ENCODE data around the gene APOM. TPM values are rescaled to one million over a fixed set of nuclear protein-coding genes. Genes with fewer than 3 reads are reported as not detected.

Gene APOM
- total RNA-seq, 8 experiments from 2014 or later: 2.3 to 6.8 (median 5.3) TPM

DNA sequence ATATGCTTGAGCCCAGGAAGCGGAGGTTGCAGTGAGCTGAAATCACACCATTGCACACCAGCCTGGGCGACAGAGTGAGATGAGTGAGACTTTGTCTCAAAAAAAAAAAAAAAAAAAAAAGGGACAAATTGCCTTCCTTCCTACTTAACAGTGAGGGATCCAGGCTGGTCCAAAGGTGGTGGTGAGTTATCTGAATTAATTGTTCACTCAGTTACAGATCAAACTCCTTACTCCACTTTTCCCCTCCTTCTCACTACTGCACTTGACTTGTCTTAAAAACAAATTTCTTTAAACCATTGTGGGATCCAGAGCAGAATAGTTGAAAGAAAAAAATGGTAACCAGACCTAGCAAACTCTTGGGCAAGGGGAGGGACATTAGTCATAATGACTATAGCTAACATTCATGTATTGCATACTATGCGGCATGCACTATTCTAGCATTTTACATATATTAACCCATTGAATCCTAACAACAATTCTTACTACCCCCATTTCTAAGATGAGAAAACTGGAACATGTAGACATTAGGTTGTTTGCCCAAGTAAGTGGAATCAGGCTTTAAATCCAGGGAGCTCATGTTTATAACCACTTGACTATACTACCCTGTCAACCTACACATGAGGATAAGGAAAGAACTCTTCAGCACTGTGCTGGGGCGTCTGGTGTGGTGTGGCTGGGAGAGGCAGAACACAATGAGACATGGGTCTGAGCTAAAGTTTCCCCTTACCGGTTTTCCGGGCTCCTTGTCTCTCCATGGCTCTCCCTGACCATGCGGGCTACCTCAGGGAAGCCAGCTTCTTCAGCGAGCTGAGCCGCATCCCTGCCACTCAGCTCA, 7.6 kb downstream of the APOM start:
- peak overlapping the region; percentile 93 to 96 for H3K27ac ChIP-seq
- peak overlapping the region; percentile 60 to 93 (median 84) for H3K4me3 ChIP-seq
- peak in 1 of 8 experiments; percentile 0 for ATAC-seq (replicated peaks in 6 of 8)
- H3K4me1 ChIP-seq (replicated peaks in 1 of 2): peaks cover 25 to 34% of the 10 kb centered on the region in 2 donors
- WGBS, 10 experiments: 46 to 100% (median 62%) methylated on average over 1 to 4 of the region's 9 CpGs; no CpG with 5 or more reads in 2 of the 10 experiments
- in situ Hi-C loops (cut with MboI; ENCODE audit: low pct_unique_long_range_greater_than_20kb in 2 of 9, low sequenced_read_pairs in 9 of 9, unreplicated experiment in 9 of 9): loop anchor here in 1 of 9 experiments (25.0 kb wide), 1 partner anchor 174 kb away; the partner anchor contains the start of gene HSPA1B

DNA sequence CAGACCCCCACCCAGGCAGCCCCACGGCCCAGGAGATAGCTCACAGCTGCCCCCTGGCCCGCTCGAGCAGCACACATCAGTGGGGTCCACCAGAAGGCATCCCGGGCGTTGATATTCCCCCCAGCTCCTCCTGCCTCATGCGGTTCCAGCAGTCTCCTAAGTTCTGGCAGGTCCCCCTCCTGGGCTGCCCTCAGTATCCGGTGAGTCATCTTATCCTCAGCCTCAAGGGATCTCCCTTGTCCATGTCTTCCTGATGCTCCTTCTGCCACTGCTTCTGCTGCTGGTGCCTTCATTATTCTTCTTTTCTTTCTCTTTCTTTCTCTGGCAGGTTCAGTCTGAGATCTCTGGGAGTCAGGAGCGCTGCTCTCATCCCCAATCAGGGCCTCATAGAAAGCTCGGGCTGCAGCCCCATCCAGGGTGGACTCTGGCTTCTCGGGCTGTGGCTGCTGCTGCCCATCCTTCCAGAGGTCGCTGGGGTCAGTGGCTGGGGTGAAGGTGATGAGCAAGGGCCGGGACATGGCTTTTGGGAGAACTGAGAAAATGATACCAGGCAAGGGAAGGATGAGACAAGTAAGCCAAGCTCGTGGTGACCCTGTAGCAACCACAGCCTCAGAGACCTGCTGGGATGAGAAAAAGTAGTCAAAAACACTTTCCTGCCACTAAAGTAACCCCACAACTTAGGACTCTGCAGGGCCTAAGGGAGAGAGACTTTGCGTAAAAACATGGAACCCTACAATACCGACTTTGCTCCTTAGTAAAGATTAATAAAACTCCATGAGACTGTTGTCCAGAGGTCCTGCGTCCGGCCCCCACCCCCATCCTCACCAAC, 8.5 kb downstream of the APOM start:
- in situ Hi-C loops (cut with MboI; ENCODE audit: low pct_unique_long_range_greater_than_20kb in 2 of 9, low sequenced_read_pairs in 9 of 9, unreplicated experiment in 9 of 9): loop anchor here in 1 of 9 experiments (25.0 kb wide), 1 partner anchor 173 kb away; the partner anchor contains the start of gene HSPA1B
- peak overlapping the region; percentile 60 to 93 (median 84) for H3K4me3 ChIP-seq
- 0 to 40% (median 14%) methylated on average over 1 to 9 of the region's 17 CpGs; no CpG with 5 or more reads in 2 of the 10 experiments for WGBS, 10 experiments
- H3K27ac ChIP-seq: peak overlapping the region; percentile 93 to 96
- ATAC-seq (replicated peaks in 6 of 8): peak in 5 of 8 experiments; percentile 3 to 14 (median 5)
- H3K4me1 ChIP-seq (replicated peaks in 1 of 2): peaks cover 17 to 26% of the 10 kb centered on the region in 2 donors

DNA sequence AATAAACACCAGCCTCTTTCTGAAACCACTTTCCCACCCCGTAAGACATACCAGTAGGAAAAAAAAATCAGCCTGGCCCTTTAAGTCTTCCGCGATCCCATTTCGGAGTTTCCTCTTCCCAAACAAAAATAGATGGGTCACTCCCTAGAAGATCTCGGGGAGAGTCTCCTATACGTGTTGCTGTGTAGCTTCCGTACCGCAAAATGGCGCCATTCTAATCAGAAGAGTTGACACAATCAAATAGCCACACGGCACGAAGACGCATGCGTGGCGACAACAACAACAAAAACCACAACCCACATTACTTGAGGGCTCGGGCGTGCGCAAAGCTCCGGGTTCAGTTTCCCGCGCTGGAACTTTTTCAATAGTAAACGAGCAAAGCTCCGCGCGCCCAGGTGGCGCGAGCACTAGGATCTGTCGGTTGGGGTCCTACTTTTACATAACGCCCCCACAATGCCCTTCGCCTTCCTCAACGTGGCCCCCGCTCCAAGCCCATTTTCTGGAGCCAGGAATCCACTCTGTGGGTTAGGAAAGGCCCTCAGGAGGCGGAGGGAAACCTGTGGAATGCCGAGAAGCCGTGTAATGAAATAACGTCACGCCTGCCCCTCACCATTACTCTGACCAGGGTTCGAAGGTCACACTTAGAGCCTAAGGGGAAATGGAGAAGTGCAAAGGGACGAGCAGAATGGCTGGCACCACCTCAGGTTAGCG, 9.3 kb downstream of the APOM start, which contains the start of gene GPANK1:
Gene GPANK1, minus strand, starts transcription at position 208 of the 711 bp plus-strand sequence. CDS start 519 bp downstream, outside the sequence.
- in situ Hi-C loops (cut with MboI; ENCODE audit: low pct_unique_long_range_greater_than_20kb in 2 of 9, low sequenced_read_pairs in 9 of 9, unreplicated experiment in 9 of 9): loop anchor here in 1 of 9 experiments (25.0 kb wide), 1 partner anchor 172 kb away; the partner anchor contains the start of gene HSPA1B
- 0 to 3% (median 0%) methylated on average over 6 to 23 of the region's 39 CpGs; no CpG with 5 or more reads in 3 of the 10 experiments for WGBS, 10 experiments
- Histone ChIP-seq H3K4me1 (replicated peaks in 1 of 2) (peaks cover 11 to 19% of the 10 kb centered on the region in 2 donors), H3K4me3 (peak within 1 kb of the TSS; percentile 60 to 93 (median 84)), H3K27ac (peak within 1 kb of the TSS; percentile 93 to 96)
- ATAC-seq (replicated peaks in 6 of 8): peak; percentile 15 to 47 (median 39)

DNA sequence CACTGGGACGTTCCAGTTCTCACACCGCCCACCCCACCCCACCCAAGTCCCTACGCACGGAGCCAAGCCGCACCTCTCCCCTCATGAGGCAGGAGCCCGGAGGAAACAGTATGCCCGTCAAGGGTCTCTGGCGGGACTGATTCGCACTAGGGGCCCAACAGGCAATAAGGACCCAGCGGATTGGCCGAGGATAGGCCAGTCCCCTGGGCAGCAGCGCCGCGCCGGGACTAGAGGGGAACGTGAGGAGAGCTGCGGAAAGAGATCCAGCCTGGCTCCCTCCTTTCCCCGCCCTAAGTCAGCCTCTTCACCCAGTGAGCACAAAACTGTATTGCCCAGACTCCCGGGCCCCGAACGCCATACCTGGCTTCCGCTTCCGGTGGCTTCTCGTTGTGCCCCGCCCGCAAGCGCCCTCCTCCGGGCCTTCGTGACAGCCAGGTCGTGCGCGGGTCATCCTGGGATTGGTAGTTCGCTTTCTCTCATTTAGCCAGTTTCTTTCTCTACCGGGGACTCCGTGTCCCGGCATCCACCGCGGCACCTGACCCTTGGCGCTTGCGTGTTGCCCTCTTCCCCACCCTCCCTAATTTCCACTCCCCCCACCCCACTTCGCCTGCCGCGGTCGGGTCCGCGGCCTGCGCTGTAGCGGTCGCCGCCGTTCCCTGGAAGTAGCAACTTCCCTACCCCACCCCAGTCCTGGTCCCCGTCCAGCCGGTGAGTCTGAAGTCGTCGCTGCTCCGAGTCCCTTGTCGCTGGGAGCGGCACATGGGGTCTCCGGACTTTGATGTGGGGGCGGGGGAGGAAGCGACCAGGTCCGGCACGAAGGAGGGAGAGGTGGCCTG, 10.0 kb downstream of the APOM start, which contains the start of gene CSNK2B:
Gene CSNK2B, plus strand, starts transcription at position 580 of the 836 bp plus-strand sequence. CDS start 752 bp downstream, outside the sequence.
- in situ Hi-C loops (cut with MboI; ENCODE audit: low pct_unique_long_range_greater_than_20kb in 2 of 9, low sequenced_read_pairs in 9 of 9, unreplicated experiment in 9 of 9): loop anchor here in 1 of 9 experiments (25.0 kb wide), 1 partner anchor 172 kb away; the partner anchor contains the start of gene HSPA1B
- WGBS, 10 experiments: 0% methylated on average over 2 to 7 of the region's 63 CpGs; no CpG with 5 or more reads in 8 of the 10 experiments
- peak; percentile 69 to 89 (median 83) for ATAC-seq (replicated peaks in 6 of 8)
- H3K27ac ChIP-seq: peak within 1 kb of the TSS; percentile 93 to 96
- H3K4me1 ChIP-seq (replicated peaks in 1 of 2): peaks cover 11 to 19% of the 10 kb centered on the region in 2 donors
- H3K4me3 ChIP-seq: peak within 1 kb of the TSS; percentile 60 to 93 (median 84)

DNA sequence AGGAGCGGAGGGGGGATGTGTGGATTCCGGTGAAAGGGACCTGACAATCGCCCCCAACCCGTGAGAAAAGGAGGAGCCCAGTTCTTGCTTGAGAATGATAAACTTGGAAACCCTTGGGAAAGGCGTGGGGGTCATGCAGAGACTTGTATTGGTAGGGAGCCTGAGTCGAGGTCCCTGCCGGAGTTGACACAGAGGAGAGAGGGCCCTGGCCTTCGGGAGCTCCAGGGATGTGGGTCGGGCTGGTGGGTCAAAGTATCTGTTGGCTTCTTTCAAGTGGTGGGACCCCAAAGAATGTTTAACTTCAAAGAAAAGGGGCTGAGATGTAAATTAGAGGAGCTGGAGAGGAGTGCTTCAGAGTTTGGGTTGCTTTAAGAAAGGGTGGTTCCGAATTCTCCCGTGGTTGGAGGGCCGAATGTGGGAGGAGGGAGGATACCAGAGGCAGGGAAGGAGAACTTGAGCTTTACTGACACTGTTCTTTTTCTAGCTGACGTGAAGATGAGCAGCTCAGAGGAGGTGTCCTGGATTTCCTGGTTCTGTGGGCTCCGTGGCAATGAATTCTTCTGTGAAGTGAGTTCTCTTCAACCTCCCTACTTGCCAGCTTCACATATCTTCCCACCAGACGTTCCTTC, 10.8 kb downstream of the APOM start:
- WGBS, 10 experiments: 0 to 20% (median 4%) methylated on average over 1 to 9 of the region's 15 CpGs; no CpG with 5 or more reads in 3 of the 10 experiments
- in situ Hi-C loops (cut with MboI; ENCODE audit: low pct_unique_long_range_greater_than_20kb in 2 of 9, low sequenced_read_pairs in 9 of 9, unreplicated experiment in 9 of 9): loop anchor here in 1 of 9 experiments (25.0 kb wide), 1 partner anchor 171 kb away; the partner anchor contains the start of gene HSPA1B
- Histone ChIP-seq H3K27ac (peak overlapping the region; percentile 52 to 86), H3K4me1 (replicated peaks in 1 of 2) (peaks cover 7 to 19% of the 10 kb centered on the region in 2 donors), H3K4me3 (peak overlapping the region; percentile 60 to 93 (median 84))
- ATAC-seq (replicated peaks in 6 of 8): peak in 2 of 8 experiments; percentile 5 to 10

DNA sequence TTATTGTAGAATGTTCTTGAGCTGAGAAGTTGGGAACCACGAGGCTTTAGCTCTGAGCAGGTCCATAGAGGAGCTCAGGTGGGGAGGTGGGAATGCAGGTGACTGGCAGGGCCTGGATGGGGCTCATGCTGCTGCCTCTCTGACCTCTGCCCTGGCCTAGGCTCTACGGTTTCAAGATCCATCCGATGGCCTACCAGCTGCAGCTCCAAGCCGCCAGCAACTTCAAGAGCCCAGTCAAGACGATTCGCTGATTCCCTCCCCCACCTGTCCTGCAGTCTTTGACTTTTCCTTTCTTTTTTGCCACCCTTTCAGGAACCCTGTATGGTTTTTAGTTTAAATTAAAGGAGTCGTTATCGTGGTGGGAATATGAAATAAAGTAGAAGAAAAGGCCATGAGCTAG, 14.0 kb downstream of the APOM start, which contains the start of gene LY6G5B:
Gene LY6G5B, plus strand, starts transcription at position 301 of the 400 bp plus-strand sequence. CDS start 975 bp downstream, outside the sequence.
- Histone ChIP-seq H3K4me3 (no peak within 1 kb of the TSS), H3K4me1 (replicated peaks in 1 of 2) (peaks cover 0 to 9% of the 10 kb centered on the region in 2 donors), H3K27ac (no peak within 1 kb of the TSS)
- WGBS, 10 experiments: 43 to 100% (median 88%) methylated on average over 2 to 5 of the region's 8 CpGs; no CpG with 5 or more reads in 3 of the 10 experiments
- in situ Hi-C loops (cut with MboI; ENCODE audit: low pct_unique_long_range_greater_than_20kb in 2 of 9, low sequenced_read_pairs in 9 of 9, unreplicated experiment in 9 of 9): loop anchor here in 1 of 9 experiments (25.0 kb wide), 1 partner anchor 168 kb away; the partner anchor contains the start of gene HSPA1B
- ATAC-seq (replicated peaks in 6 of 8): no peak

DNA sequence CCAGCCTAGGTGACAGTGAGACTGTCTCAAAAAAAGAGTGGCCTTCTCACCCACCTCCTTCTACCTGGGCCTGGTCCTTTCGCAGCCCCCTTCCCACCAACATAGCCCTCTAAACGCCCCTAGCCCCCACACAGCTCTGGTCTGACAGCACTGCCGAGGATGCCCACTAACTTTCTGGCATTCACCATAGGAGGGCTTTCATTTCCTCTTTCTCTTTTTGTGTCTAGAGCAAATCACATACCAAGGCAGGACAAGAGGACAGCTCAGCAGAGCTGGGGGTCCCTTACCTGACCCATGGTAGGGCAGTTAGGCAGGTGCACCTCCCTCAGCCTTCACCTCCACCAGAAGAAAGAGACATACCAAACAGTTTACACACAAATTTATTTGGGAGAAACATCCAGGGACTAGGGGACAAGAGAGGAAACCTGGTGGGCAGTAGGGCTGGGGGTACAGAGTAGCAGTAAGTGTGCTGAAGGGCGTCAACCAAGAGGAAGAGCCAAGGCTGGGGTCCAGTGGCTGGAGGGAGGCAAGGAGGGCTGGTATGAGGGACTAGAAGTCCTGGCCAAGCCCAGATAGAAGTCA, 20.7 kb downstream of the APOM start:
- no peak overlapping the region for H3K27ac ChIP-seq
- no peak for ATAC-seq (replicated peaks in 6 of 8)
- no peak overlapping the region for H3K4me3 ChIP-seq
- WGBS, 10 experiments: 43 to 100% (median 75%) methylated on average over 1 to 2 of the region's 4 CpGs; no CpG with 5 or more reads in 6 of the 10 experiments
- in situ Hi-C loops (cut with MboI; ENCODE audit: low pct_unique_long_range_greater_than_20kb in 2 of 9, low sequenced_read_pairs in 9 of 9, unreplicated experiment in 9 of 9): loop anchor here in 1 of 9 experiments (25.0 kb wide), 1 partner anchor 286 kb away; the partner anchor contains the start of genes DXO, NELFE and SKIC2
- peaks cover 0 to 6% of the 10 kb centered on the region in 2 donors for H3K4me1 ChIP-seq (replicated peaks in 1 of 2)

DNA sequence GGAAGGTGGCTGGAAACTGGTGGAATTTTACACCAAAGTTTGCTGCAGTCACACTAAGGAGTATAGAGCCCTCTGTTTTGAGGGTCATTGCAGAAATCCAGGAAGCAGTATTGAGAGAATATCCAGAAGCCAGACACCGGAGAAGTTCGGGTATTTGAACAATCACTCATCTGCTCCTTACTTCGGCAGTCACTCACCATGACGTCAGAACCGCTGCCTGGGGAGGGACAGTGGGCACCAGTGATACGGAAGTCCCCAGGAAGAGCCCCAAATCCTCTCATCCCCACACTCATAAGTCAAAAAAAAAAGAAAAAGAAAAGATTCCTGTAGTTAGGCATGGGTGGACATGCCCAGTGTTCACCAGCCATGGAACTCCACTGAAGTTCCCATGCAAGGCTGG, 21.2 kb downstream of the APOM start:
- Histone ChIP-seq H3K4me1 (replicated peaks in 1 of 2) (peaks cover 0 to 8% of the 10 kb centered on the region in 2 donors), H3K4me3 (no peak overlapping the region), H3K27ac (no peak overlapping the region)
- WGBS, 10 experiments: 0 to 86% (median 52%) methylated on average over 1 to 6 of the region's 6 CpGs; no CpG with 5 or more reads in 2 of the 10 experiments
- no peak for ATAC-seq (replicated peaks in 6 of 8)
- in situ Hi-C loops (cut with MboI; ENCODE audit: low pct_unique_long_range_greater_than_20kb in 2 of 9, low sequenced_read_pairs in 9 of 9, unreplicated experiment in 9 of 9): loop anchor here in 1 of 9 experiments (25.0 kb wide), 1 partner anchor 285 kb away; the partner anchor contains the start of genes DXO, NELFE and SKIC2

DNA sequence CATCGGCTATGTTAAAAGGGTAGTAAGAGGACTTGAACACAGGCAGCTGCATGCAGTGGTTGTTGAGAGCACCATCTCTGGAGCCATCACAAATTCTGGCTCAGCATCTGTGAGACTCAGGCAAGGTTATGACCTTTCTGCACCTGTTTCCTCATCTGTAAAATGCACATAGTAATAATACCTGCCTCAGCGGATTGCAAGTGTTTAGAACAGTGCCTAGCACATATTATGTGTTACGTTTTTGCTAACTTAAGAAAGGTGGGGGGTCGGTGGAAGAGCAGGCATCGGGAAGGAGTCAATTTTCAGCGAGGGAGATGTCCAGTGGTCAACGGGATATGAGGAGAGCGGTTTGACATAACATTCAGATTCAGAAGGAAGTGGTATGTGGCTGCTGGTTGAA, 22.3 kb downstream of the APOM start:
- no peak for ATAC-seq (replicated peaks in 6 of 8)
- Histone ChIP-seq H3K4me1 (replicated peaks in 1 of 2) (peaks cover 6 to 10% of the 10 kb centered on the region in 2 donors), H3K4me3 (no peak overlapping the region), H3K27ac (no peak overlapping the region)
- in situ Hi-C loops (cut with MboI; ENCODE audit: low pct_unique_long_range_greater_than_20kb in 2 of 9, low sequenced_read_pairs in 9 of 9, unreplicated experiment in 9 of 9): loop anchor here in 1 of 9 experiments (25.0 kb wide), 1 partner anchor 284 kb away; the partner anchor contains the start of genes DXO, NELFE and SKIC2
- WGBS, 10 experiments: 30 to 100% (median 78%) methylated on average over 1 to 8 of the region's 8 CpGs; no CpG with 5 or more reads in 2 of the 10 experiments

Data from motor neuron (in vitro differentiated cells).